Subcutaneous adipose tissue (tissue), 4 donors: ENCODE measurements around the gene SLBP. TPM values are rescaled to one million over a fixed set of nuclear protein-coding genes. Genes with fewer than 3 reads are reported as not detected.

Experiments
- total RNA-seq, 4 donors: library from RNA; depleted of rRNA; stranded (reverse); fragments of >200 nt; gene quantifications; one replicate each; pipeline ENCODE4 v1.1.0, GENCODE V29; 2016
- TF ChIP-seq, protein P1 (sequence below): fragments of 450-650 bp; IDR thresholded peaks from one replicate; pipeline ENCODE4 v1.5.1; 2016; ENCODE audit warnings: low read depth, mild to moderate bottlenecking, control low read depth, antibody characterized with exemption, moderate library complexity

SLBP gene
- total RNA-seq, 4 donors from 2014 or later = 33.2 to 41.1 (median 37.0) TPM

DNA sequence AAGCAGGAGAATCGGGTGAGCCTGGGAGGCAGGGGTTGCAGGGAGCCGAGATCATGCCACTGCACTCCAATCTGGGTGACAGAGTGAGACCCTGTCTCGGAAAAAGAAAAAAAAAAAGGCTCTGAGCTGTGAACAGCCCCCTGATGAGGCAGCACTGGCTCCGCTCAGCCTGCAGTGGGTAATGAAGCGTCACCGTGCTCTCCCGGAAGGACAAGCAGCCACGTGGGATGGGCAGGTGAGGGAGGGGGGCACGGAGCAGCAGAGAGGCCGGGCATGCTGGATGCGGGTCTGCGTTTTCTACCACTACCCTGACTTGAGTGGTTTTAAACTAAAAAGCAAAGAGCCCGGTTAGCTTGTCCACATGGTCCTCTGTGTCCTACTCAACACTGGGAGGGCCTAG is 24.7 kb upstream of the SLBP start:
- TF ChIP-seq, protein P1, sequence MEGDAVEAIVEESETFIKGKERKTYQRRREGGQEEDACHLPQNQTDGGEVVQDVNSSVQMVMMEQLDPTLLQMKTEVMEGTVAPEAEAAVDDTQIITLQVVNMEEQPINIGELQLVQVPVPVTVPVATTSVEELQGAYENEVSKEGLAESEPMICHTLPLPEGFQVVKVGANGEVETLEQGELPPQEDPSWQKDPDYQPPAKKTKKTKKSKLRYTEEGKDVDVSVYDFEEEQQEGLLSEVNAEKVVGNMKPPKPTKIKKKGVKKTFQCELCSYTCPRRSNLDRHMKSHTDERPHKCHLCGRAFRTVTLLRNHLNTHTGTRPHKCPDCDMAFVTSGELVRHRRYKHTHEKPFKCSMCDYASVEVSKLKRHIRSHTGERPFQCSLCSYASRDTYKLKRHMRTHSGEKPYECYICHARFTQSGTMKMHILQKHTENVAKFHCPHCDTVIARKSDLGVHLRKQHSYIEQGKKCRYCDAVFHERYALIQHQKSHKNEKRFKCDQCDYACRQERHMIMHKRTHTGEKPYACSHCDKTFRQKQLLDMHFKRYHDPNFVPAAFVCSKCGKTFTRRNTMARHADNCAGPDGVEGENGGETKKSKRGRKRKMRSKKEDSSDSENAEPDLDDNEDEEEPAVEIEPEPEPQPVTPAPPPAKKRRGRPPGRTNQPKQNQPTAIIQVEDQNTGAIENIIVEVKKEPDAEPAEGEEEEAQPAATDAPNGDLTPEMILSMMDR = no peak

DNA sequence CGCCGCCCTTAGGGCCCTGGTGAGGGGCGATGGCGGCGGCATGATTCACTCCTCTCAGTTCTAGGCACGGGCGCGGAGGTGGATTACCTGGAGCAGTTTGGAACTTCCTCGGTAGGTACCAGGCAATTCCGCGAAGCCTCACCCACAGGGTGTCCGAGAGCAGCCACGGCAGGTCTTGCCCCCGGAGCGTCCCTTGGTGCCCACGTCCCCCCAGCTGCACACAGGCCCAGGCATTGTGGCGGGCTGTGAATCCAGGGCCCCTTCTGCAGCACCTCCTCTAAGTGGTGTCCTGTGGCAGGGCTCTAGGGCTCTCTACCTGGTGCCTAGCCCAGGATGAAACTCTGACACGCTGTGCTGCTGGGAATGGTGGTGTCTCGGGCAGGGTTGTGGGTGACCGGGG is 23.1 kb upstream of the SLBP start:
- TF ChIP-seq, protein P1 = no peak

DNA sequence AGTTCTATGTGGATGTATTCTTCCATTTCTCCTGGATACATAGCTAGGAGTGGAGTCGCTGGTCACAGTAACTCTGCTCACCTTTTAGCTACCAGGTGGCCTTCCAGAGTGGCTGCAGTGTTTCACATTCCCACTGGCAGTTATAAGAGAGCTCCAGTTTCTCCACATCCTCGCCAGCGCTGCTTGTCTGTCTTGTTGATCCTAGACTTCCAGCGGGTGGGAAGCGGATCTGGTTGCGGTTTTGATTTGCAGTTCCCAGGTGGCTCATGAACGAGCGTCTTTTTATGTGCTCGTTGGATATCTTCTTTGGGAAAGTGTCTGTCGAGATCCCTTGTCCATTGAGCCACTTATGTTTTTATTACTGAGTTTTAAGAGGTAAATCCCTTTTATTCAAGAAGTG is 20.8 kb upstream of the SLBP start:
- TF ChIP-seq, protein P1 = no peak

DNA sequence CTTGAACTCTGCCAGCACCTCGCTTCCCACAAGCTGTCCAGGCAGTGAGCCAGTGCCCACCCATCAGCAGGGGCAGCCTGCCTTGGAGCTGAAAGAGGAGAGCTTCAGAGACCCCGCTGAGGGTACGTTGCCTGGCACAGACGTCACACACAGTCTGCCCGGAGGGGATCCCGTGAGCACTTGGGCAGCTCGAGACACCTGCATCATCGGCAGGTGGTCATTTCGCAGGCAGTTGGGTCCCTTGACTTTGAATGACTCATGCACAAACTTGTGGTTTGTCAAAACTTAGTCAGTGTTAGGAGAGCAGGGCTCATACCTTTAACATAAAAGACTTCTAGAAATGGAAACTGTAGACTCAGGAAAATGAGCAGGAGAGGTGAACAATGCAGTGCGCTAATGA is 19.1 kb upstream of the SLBP start:
- TF ChIP-seq, protein P1 = no peak

DNA sequence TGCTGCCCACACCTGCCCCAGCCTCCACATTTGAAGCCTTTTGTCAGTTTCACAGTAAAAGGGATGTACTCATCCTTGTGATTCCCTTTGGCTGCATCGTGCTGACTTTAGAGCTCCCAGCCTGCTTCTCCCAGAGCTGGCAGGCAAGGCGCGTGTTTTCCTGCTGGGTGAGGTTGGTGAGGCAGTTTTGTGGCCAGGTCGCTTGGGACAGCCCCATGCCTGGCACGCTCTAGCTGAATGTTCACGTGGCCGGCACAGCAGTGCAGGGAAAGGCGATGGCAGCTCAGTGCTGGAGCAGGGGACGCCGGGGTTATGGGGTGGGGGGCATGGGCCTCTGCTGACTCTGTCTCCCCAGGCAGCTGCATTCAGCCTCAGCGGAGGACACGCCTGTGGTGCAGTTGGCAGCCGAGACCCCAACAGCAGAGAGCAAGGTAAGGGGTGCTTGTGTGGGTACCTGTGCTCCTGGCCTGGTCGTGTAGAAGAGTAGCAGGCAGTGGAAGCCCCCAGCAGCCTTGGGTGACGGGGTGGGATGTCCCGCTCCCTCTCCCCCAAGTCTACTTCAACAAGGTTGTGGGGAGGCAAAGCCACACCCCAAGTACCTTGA is 18.5 kb upstream of the SLBP start:
- TF ChIP-seq, protein P1 = no peak

DNA sequence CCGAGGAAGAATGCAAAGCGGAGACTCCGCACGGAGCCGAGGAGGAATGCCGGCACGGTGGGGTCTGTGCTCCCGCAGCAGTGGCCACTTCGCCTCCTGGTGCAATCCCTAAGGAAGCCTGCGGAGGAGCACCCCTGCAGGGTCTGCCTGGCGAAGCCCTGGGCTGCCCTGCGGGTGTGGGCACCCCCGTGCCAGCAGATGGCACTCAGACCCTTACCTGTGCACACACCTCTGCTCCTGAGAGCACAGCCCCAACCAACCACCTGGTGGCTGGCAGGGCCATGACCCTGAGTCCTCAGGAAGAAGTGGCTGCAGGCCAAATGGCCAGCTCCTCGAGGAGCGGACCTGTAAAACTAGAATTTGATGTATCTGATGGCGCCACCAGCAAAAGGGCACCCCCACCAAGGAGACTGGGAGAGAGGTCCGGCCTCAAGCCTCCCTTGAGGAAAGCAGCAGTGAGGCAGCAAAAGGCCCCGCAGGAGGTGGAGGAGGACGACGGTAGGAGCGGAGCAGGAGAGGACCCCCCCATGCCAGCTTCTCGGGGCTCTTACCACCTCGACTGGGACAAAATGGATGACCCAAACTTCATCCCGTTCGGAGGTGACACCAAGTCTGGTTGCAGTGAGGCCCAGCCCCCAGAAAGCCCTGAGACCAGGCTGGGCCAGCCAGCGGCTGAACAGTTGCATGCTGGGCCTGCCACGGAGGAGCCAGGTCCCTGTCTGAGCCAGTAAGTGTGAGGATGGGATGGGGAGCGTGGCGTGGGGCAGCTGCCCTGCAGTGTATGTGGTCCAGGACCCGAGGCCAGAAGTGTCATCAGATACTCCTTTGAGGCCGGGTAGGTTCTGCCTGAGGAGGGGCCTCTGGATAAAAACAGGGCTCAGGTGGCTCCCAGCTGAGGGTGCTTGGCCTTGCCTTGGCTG is 16.2 kb upstream of the SLBP start:
- TF ChIP-seq, protein P1 = no peak
